ENCODE measurements around the gene F12. TPM values are rescaled to one million over a fixed set of nuclear protein-coding genes. Genes with fewer than 3 reads are reported as not detected.
A peak's percentile ranks its signal among the peaks of the same experiment; 100 is the strongest.

The F12 gene
- total and polyA plus RNA-seq, 2 donors = 0.19 to 1.2 TPM

DNA sequence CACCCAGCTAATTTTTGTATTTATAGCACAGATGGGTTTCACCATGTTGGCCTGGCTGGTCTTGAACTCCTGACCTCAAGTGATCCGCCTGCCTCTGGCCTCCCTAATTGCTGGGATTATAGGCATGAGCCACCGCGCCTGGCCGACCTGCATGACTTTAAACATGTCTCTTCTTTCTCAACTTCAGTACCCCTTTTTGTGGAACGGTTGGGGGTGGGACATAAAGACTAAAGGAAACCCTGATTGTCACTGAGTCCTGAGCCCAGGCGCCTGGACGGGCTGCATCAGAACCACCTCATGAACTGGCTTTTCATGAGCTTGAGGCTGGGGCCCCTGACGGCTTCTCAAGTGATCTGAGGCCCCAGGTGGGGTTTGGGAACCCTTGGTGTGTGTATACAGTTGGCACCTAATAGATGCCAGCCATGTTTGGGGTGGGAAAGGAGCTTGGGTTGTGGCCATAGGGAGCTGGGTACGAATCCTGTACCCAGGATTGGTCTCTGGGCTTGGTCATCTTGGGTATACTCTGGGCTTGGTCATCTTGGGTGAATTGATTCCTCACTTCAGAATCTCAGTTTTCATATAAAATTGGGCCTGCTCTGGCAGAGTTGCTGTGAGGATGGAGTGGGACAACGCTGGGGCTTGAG, 19.3 kb upstream of the F12 start:
- Histone ChIP-seq H3K27me3 (ENCODE audit: control insufficient read depth in 2 of 2, insufficient read depth in 1 of 2, low read length in 1 of 2) (no peaks in the 10 kb centered on the region), H3K4me1 (ENCODE audit: control insufficient read depth in 2 of 2, insufficient read depth in 2 of 2, low read length in 2 of 2) (peaks cover 58 to 77% of the 10 kb centered on the region in 2 donors), H3K27ac (ENCODE audit: low read depth in 1 of 2, low read length in 1 of 2) (peak overlapping the region; percentile 82 to 96), H3K36me3 (ENCODE audit: control insufficient read depth in 2 of 2, insufficient read depth in 2 of 2, low read length in 1 of 2) (peaks cover 25 to 49% of the 10 kb centered on the region in 2 donors), H3K4me3 (ENCODE audit: low read length in 2 of 2) (peak overlapping the region; percentile 74 to 90), H3K9me3 (ENCODE audit: control insufficient read depth in 2 of 2, insufficient read depth in 1 of 2, low read length in 1 of 2) (no peaks in the 10 kb centered on the region)
- DNase-seq (ENCODE audit: low read depth in 6 of 9, low spot score in 9 of 9) = no peak
- WGBS = 64% methylated on average over 10 of the region's 10 CpGs

DNA sequence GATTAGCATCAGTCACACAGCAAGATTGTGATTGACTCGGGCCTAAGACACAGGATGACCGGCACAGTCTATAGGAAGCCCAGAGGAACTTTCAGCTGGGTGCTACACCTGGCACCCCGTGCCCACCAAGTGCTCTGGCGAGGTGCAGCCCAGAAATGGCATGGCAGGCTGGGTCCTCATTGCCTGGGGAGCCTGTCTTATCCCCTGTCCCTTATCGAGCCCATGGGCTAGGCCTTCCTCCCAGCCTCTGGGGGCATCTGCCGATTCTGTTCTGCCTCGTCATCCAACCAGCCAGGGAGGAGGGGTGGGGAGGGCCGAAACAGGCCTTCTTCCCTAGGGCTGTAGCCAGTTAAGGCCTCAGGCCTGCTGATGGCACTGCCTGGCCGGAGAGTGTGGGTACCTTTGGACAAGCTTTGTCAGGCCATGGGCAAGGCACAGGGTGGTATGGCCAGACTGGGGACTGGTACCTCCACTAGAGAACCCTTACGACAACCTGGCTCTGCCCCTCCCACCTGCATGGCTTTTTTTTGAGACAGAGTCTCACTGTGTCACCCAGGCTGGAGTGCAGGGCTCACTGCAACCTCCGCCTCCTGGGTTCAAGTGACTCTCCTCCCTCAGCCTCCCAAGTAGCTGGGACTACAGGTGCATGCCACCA, 18.7 kb upstream of the F12 start:
- H3K27me3 ChIP-seq (ENCODE audit: control insufficient read depth in 2 of 2, insufficient read depth in 1 of 2, low read length in 1 of 2) = no peaks in the 10 kb centered on the region
- H3K4me3 ChIP-seq (ENCODE audit: low read length in 2 of 2) = peak overlapping the region; percentile 74 to 90
- DNase-seq (ENCODE audit: low read depth in 6 of 9, low spot score in 9 of 9) = peak in 1 of 9 donors; percentile 37
- H3K36me3 ChIP-seq (ENCODE audit: control insufficient read depth in 2 of 2, insufficient read depth in 2 of 2, low read length in 1 of 2) = peaks cover 19 to 43% of the 10 kb centered on the region in 2 donors
- H3K9me3 ChIP-seq (ENCODE audit: control insufficient read depth in 2 of 2, insufficient read depth in 1 of 2, low read length in 1 of 2) = no peaks in the 10 kb centered on the region
- 40% methylated on average over 11 of the region's 11 CpGs for WGBS
- peak overlapping the region; percentile 96 to 98 for H3K27ac ChIP-seq (ENCODE audit: low read depth in 1 of 2, low read length in 1 of 2)
- H3K4me1 ChIP-seq (ENCODE audit: control insufficient read depth in 2 of 2, insufficient read depth in 2 of 2, low read length in 2 of 2) = peaks cover 58 to 73% of the 10 kb centered on the region in 2 donors

DNA sequence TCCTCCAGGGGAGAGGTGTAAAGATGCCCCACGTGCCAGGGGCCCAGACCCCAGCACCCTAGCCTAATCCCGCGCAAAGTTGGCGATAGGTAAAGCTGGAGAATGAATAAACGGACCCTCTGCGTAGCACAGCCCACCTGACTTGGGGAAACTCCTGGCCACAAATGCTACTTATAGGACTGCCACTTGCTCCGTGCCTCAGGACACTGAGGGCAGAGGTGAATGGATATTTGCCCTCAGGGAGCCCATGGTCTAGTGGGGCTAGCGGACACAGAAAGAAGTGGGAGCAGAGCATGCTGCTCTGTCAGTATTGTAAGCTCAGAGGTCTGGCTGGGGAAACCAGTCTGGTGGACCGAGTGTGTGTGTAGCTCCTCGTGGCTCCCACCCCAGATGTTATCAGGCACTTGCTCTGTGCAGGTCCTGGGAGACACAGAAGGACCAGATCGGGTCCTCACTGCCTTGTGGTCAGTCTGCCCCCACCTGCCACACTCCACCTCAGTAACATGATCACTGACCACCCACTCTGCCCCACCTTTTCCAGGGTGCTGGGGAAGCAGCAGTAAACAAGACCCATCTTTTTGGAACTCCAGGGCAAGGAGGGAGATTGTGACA, 18.0 kb upstream of the F12 start:
- Histone ChIP-seq H3K27me3 (ENCODE audit: control insufficient read depth in 2 of 2, insufficient read depth in 1 of 2, low read length in 1 of 2) (no peaks in the 10 kb centered on the region), H3K4me1 (ENCODE audit: control insufficient read depth in 2 of 2, insufficient read depth in 2 of 2, low read length in 2 of 2) (peaks cover 53 to 65% of the 10 kb centered on the region in 2 donors), H3K36me3 (ENCODE audit: control insufficient read depth in 2 of 2, insufficient read depth in 2 of 2, low read length in 1 of 2) (peaks cover 11 to 36% of the 10 kb centered on the region in 2 donors), H3K9me3 (ENCODE audit: control insufficient read depth in 2 of 2, insufficient read depth in 1 of 2, low read length in 1 of 2) (no peaks in the 10 kb centered on the region), H3K27ac (ENCODE audit: low read depth in 1 of 2, low read length in 1 of 2) (peak overlapping the region; percentile 96 to 98), H3K4me3 (ENCODE audit: low read length in 2 of 2) (peak overlapping the region; percentile 74 to 90)
- DNase-seq (ENCODE audit: low read depth in 6 of 9, low spot score in 9 of 9) = no peak
- WGBS = 7% methylated on average over 11 of the region's 11 CpGs

DNA sequence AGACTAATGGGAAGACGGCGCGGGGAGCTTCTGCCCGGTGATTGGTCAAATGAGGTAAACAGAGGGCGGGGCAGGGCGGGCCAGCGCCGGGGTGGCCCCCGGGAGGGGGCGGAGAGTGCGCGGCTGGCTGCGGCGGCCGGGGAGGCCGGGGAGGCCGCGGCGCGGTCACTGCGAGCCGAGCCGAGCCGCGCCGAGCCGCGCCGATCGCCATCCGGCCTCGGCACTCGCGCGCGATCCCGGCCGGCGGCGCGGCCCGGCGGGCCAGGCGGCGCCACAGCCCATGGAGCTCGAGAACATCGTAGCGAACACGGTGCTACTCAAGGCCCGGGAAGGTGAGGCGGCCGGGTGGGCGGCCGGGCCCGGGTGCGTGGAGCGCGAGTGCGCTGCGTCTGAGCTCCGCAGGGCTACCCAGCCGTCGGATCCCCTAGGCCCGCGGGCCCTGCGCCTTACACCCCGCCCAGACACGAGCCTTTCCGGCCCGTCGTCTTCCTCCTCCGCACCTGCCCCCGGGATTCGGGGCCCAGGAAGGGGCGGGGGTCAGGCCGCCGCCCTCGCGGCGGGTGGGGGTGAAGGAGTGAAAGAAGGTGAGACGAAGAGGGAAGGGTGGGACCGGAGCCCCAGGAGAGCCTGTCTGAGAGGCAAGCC, 17.3 kb upstream of the F12 start, which contains the start of gene GRK6:
Gene GRK6 (plus strand): TSS at position 111 of the 645 bp plus-strand sequence. CDS start 170 bp downstream, at position 281.
- under 1% methylated on average over 82 of the region's 82 CpGs for WGBS
- H3K27ac ChIP-seq (ENCODE audit: low read depth in 1 of 2, low read length in 1 of 2) = peak within 1 kb of the TSS; percentile 98
- no peaks in the 10 kb centered on the region for H3K9me3 ChIP-seq (ENCODE audit: control insufficient read depth in 2 of 2, insufficient read depth in 1 of 2, low read length in 1 of 2)
- H3K4me3 ChIP-seq (ENCODE audit: low read length in 2 of 2) = peak within 1 kb of the TSS; percentile 74 to 90
- peaks cover 5 to 29% of the 10 kb centered on the region in 2 donors for H3K36me3 ChIP-seq (ENCODE audit: control insufficient read depth in 2 of 2, insufficient read depth in 2 of 2, low read length in 1 of 2)
- peak in 4 of 9 donors; percentile 69 to 88 (median 76) for DNase-seq (ENCODE audit: low read depth in 6 of 9, low spot score in 9 of 9)
- H3K4me1 ChIP-seq (ENCODE audit: control insufficient read depth in 2 of 2, insufficient read depth in 2 of 2, low read length in 2 of 2) = peaks cover 47 to 59% of the 10 kb centered on the region in 2 donors
- no peaks in the 10 kb centered on the region for H3K27me3 ChIP-seq (ENCODE audit: control insufficient read depth in 2 of 2, insufficient read depth in 1 of 2, low read length in 1 of 2)

DNA sequence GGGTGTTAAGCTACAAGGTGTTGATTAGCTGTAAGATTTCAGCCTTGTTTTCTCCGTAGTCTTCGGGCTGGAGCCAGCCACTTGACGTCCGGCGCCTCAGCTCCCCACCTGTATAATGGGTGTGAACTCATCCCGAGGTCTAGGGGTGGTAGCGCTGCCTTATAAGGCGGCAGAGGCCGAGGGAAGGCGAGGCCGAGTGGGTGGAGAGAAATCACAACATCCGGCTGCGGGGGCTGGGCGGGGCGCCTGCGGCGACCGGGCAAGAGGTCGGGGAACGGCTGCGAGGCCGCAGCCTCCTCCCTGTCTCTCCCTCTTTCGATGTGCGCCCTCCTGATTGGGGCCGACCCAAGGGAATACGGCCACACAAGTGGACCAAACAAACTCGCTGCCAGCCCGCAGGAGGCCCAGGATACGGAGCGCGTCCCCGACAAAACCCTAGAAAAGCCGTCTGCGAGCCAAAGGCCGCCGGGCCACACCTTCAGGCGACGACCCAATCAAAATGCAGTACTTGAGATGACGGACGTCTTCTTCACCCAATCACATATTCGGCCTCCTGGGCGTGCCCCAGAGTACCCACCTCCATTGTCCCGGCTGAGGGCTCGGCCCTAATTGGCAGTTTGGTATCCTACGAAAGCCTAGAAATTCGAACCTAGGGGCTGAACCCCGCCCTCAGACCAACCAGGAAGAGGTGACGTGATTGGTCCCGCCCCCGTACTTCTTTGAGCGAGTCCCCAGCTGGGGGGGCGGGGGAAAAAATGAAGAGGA, 16.6 kb upstream of the F12 start:
- Histone ChIP-seq H3K36me3 (ENCODE audit: control insufficient read depth in 2 of 2, insufficient read depth in 2 of 2, low read length in 1 of 2) (peaks cover under 1 to 22% of the 10 kb centered on the region in 2 donors), H3K27me3 (ENCODE audit: control insufficient read depth in 2 of 2, insufficient read depth in 1 of 2, low read length in 1 of 2) (no peaks in the 10 kb centered on the region), H3K4me1 (ENCODE audit: control insufficient read depth in 2 of 2, insufficient read depth in 2 of 2, low read length in 2 of 2) (peaks cover 40 to 52% of the 10 kb centered on the region in 2 donors), H3K27ac (ENCODE audit: low read depth in 1 of 2, low read length in 1 of 2) (peak overlapping the region; percentile 96 to 98), H3K9me3 (ENCODE audit: control insufficient read depth in 2 of 2, insufficient read depth in 1 of 2, low read length in 1 of 2) (no peaks in the 10 kb centered on the region), H3K4me3 (ENCODE audit: low read length in 2 of 2) (peak overlapping the region; percentile 69 to 90)
- WGBS = under 1% methylated on average over 52 of the region's 52 CpGs
- peak; percentile 100 for DNase-seq (ENCODE audit: low read depth in 6 of 9, low spot score in 9 of 9)

DNA sequence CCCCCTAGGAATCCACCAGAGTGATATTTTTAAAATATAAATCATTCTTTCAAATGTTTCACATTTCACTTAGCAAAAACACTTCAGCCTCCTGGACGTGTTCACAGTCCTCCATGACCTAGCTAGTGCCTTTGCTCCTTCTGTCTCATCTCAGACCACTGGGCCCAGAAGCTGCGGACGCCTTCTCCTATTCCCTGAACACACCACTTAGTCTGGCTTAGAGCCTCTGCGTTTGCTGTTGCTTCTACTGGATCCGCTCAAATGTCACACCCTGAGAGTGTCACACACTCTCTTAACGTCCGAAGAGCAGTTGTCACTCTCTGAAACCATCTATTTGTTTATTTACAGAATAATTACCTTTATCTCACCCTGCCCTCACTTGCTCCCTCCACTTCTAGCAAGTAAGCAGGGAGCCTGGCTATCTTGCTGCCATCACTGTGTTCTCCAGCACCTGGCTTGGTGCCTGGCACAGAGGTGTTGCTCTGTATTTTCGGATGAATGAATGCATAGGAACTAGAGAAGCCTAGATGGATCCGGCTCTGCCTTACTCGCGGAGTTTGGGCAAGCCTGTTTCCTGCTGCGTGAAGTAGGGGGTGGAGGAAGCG, 15.9 kb upstream of the F12 start:
- H3K9me3 ChIP-seq (ENCODE audit: control insufficient read depth in 2 of 2, insufficient read depth in 1 of 2, low read length in 1 of 2) = no peaks in the 10 kb centered on the region
- peaks cover 33 to 45% of the 10 kb centered on the region in 2 donors for H3K4me1 ChIP-seq (ENCODE audit: control insufficient read depth in 2 of 2, insufficient read depth in 2 of 2, low read length in 2 of 2)
- peak overlapping the region; percentile 60 to 69 for H3K4me3 ChIP-seq (ENCODE audit: low read length in 2 of 2)
- DNase-seq (ENCODE audit: low read depth in 6 of 9, low spot score in 9 of 9) = no peak
- WGBS = 54% methylated on average over 13 of the region's 13 CpGs
- peaks cover 0 to 15% of the 10 kb centered on the region in 2 donors for H3K36me3 ChIP-seq (ENCODE audit: control insufficient read depth in 2 of 2, insufficient read depth in 2 of 2, low read length in 1 of 2)
- peak overlapping the region; percentile 96 to 98 for H3K27ac ChIP-seq (ENCODE audit: low read depth in 1 of 2, low read length in 1 of 2)
- no peaks in the 10 kb centered on the region for H3K27me3 ChIP-seq (ENCODE audit: control insufficient read depth in 2 of 2, insufficient read depth in 1 of 2, low read length in 1 of 2)

DNA sequence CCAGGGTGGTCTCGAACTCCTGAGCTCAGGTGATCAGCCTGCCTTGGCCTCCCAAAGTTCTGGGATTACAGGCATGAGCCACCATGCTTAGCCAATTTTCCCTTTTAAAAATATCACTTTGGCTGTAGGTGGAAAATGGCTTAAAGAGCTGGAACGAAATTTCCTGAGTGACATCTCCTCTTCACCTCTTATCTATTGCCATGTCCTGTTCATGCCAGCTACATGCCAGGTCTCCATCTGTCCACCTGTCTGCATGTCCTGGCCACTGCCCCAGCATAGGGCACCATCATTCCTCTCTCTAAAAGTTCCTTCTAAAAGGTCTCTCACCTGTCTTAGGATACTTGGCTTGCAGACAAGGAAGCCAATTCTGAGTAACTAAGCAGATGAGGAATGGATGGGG, 14.3 kb upstream of the F12 start:
- 95% methylated on average over 2 of the region's 2 CpGs for WGBS

DNA sequence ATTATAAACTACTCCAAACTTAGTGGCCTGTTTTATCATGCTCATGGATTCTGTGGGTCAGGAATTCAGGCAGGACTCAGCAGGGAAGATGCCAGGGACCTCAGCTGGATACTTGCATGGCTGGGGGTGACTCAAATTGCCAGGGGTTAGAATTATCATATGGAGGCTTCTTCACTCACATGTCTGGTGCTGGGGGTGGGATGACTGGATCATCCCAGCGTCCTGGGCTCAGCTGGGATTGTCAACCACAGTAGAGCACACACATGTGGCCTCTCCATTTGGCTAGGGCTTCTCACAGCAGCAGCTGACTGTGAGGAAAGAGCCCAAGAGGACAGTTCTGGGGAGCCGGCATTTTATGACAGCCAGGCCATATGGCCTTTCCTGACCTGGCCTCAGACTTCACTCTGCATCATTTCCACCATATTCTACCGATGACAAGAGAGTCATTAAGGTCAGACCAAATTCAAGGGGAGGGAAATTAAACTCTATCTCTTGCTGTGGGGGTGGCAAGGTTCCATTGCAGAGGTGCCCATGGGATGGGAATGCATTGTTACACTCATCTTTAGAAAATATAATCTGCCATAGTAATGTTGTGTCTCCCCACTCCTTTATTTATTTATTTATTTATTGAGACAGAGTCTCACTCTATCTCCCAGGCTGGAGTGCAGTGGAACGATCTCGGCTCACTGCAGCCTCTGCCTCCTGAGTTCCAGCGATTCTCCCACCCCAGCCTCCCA, 11.9 kb upstream of the F12 start:
- Histone ChIP-seq H3K4me1 (ENCODE audit: control insufficient read depth in 2 of 2, insufficient read depth in 2 of 2, low read length in 2 of 2) (peaks cover 7 to 15% of the 10 kb centered on the region in 2 donors), H3K27me3 (ENCODE audit: control insufficient read depth in 2 of 2, insufficient read depth in 1 of 2, low read length in 1 of 2) (no peaks in the 10 kb centered on the region), H3K9me3 (ENCODE audit: control insufficient read depth in 2 of 2, insufficient read depth in 1 of 2, low read length in 1 of 2) (no peaks in the 10 kb centered on the region), H3K36me3 (ENCODE audit: control insufficient read depth in 2 of 2, insufficient read depth in 2 of 2, low read length in 1 of 2) (no peaks in the 10 kb centered on the region), H3K4me3 (ENCODE audit: low read length in 2 of 2) (no peak overlapping the region), H3K27ac (ENCODE audit: low read depth in 1 of 2, low read length in 1 of 2) (no peak overlapping the region)
- WGBS = 96% methylated on average over 6 of the region's 6 CpGs
- no peak for DNase-seq (ENCODE audit: low read depth in 6 of 9, low spot score in 9 of 9)

More for the DNA sequence above, 14.3 kb upstream of the F12 start:
- Histone ChIP-seq H3K4me3 (ENCODE audit: low read length in 2 of 2) (no peak overlapping the region), H3K27me3 (ENCODE audit: control insufficient read depth in 2 of 2, insufficient read depth in 1 of 2, low read length in 1 of 2) (no peaks in the 10 kb centered on the region), H3K27ac (ENCODE audit: low read depth in 1 of 2, low read length in 1 of 2) (no peak overlapping the region), H3K4me1 (ENCODE audit: control insufficient read depth in 2 of 2, insufficient read depth in 2 of 2, low read length in 2 of 2) (peaks cover 17 to 29% of the 10 kb centered on the region in 2 donors), H3K9me3 (ENCODE audit: control insufficient read depth in 2 of 2, insufficient read depth in 1 of 2, low read length in 1 of 2) (no peaks in the 10 kb centered on the region), H3K36me3 (ENCODE audit: control insufficient read depth in 2 of 2, insufficient read depth in 2 of 2, low read length in 1 of 2) (peaks cover 0 to 6% of the 10 kb centered on the region in 2 donors)
- no peak for DNase-seq (ENCODE audit: low read depth in 6 of 9, low spot score in 9 of 9)
